SK-N-MC (cell line): Measurements from ENCODE around the gene GTPBP1.
A peak's percentile ranks its signal among the peaks of the same experiment; 100 is the strongest.

ENCODE experiments used
- DNase-seq: peaks from one replicate; pipeline ENCODE4 v3.0.0-alpha.2; 2011; ENCODE audit warnings: low read depth, low spot score
- H3K27ac ChIP-seq: fragments of 200-600 bp; sonication (generic); 2 replicates; pipeline ENCODE4 v1.5.1; 2016; ENCODE audit warnings: mixed run types
- H3K36me3 ChIP-seq: fragments of 200-600 bp; sonication (generic); 2 replicates; pipeline ENCODE4 v1.6.1; 2017; ENCODE audit warnings: antibody characterized with exemption, low read length, mixed read lengths; ENCODE audit not compliant: insufficient read depth
- H3K4me3 ChIP-seq: fragments of 200-600 bp; sonication (generic); 2 replicates; pipeline ENCODE4 v1.5.1; 2016
- H3K9ac ChIP-seq: fragments of 200-600 bp; sonication (generic); 2 replicates; pipeline ENCODE4 v1.8.0; 2017; ENCODE audit warnings: mixed run types, mixed read lengths; ENCODE audit not compliant: insufficient read length
- H3K9me3 ChIP-seq: fragments of 200-600 bp; sonication (generic); 2 replicates; pipeline ENCODE4 v1.6.1; 2017; ENCODE audit warnings: low read depth, mild to moderate bottlenecking, antibody characterized with exemption, low read length, moderate library complexity, mixed read lengths
- EZH2 ChIP-seq: fragments of 200-600 bp; sonication (generic); IDR thresholded peaks from one replicate; pipeline ENCODE4 v1.6.1; 2017; ENCODE audit warnings: antibody characterized with exemption
- FOXP2 ChIP-seq: optimal IDR thresholded peaks from 2 replicates; pipeline ENCODE3; 2011; ENCODE audit warnings: mild to moderate bottlenecking, moderate library complexity; ENCODE audit not compliant: insufficient read depth; ENCODE audit errors: extremely low read length, control extremely low read depth
- POLR2AphosphoS5 ChIP-seq: IDR thresholded peaks from 2 replicates; pipeline ENCODE4 v1.6.1; 2012; ENCODE audit warnings: mild to moderate bottlenecking, low read depth, low read length, borderline replicate concordance

Gene GTPBP1

DNA sequence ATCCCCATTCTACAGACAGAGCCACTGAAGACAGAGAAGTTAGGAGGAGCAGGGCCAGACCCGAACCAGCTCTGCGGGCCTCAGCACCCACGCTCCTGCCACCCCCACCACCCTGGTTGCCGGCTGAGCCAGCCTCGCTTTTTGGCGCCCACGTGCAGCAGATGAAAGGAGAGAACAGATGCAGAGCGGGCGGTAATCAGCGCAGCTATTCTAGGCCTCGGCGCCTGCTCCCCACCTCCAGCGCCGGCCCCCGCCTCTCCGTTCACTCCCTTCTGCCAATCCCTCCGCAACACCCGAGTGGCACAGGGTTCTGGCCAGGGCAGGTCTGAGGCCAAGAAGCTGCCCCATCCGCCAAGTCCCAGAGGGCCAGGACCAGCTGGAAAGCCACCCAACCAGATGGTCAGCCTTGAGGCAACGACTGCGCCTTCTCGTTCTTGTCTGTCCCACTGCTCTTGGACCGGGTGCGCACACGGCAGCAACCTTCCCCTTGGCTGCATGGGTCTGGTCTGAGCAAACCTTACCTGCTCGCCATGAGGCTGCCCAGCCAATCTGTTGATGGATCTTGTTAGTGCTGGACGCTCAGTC, 71.4 kb downstream of the GTPBP1 start:
- no peak for DNase-seq
- H3K4me3 ChIP-seq, result no peak overlapping the region
- no peaks in the 10 kb centered on the region for H3K9me3 ChIP-seq
- H3K36me3 ChIP-seq, result peaks cover 8% of the 10 kb centered on the region
- H3K27ac ChIP-seq, result no peak overlapping the region
- TF ChIP-seq FOXP2 (no peak), EZH2 (no peak), POLR2AphosphoS5 (no peak)
- no peak overlapping the region for H3K9ac ChIP-seq

DNA sequence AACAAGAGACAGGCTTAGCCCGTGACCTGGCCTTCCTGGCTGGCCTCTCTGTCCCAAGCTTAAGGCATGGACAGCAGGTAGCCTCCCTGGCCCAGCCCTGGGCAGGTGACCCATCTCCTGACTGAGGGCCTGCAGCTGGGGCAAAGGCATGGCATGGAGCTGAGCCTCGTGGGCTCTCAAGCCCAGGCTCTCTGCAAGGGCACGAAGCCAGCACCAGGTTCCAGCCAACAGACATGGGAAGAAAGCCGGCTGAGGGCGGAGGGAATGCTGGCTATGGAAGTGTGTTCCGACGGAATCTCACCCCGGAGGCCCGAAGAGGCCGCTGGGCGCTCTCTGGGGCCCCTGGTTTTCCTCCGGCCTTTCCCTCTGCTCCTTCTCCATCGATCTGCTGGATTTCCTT, 75.3 kb downstream of the GTPBP1 start:
- no peak for DNase-seq
- Histone ChIP-seq H3K4me3 (no peak overlapping the region), H3K9ac (no peak overlapping the region), H3K9me3 (no peaks in the 10 kb centered on the region), H3K36me3 (peaks cover 8% of the 10 kb centered on the region), H3K27ac (peak overlapping the region; percentile 96; the same call in 1 of the 2 replicates)
- TF ChIP-seq POLR2AphosphoS5 (no peak), EZH2 (no peak), FOXP2 (no peak)

DNA sequence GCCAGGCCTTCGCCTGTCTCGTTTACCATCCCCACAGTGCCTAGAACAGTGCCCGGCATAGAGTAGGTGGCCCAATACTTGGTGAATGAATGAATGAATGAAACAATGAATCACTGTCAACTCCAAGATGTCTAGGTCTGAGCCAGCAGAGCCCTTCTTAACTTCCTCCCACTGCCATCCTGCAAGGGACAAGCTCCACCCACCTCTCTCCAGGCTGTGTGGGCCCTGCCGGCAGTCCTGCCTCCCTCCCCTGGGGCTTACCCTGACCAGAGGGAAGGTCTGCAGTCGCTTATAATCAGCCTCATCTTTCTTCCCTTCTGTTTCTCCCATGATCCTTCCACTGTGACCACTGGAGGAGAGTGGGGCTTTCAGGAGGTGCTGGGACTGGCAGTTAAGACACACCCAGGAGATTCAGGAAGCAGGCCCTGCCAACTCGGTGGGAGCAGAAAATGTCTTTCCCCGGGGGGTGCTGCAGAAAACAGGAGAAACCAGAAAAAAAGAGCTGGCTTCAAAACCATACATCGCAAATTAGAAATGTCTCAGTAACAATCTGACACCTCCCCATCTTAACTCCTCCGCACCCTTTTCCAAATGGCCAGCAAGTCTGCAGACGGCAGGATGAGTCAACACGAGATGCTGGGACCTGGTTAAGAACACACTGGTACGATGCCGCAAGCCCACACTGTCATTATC, 76.8 kb downstream of the GTPBP1 start:
- H3K36me3 ChIP-seq, result peaks cover 8% of the 10 kb centered on the region
- H3K27ac ChIP-seq, result peak overlapping the region; percentile 96
- no peak for TF ChIP-seq FOXP2
- TF ChIP-seq EZH2, result no peak
- TF ChIP-seq POLR2AphosphoS5, result no peak
- H3K9ac ChIP-seq, result peak overlapping the region; percentile 69
- no peaks in the 10 kb centered on the region for H3K9me3 ChIP-seq
- H3K4me3 ChIP-seq, result peak overlapping the region; percentile 30
- no peak for DNase-seq
